ENCODE results near the gene GOLGA3.

The GOLGA3 gene

GRCh38 chr12:132719141-132719953 is 109.3 kb downstream of the GOLGA3 start:
- DNase-seq: no peak
